Endothelial cell of umbilical vein (primary cell): ENCODE data around the gene SPATA31E1.

Experiments used
- EZH2 ChIP-seq: IDR thresholded peaks from 2 replicates; pipeline ENCODE4 v1.6.1; 2012; ENCODE audit warnings: borderline replicate concordance, low read depth, mild to moderate bottlenecking, moderate library complexity, low read length, inconsistent platforms; ENCODE audit not compliant: severe bottlenecking
- JUN ChIP-seq: IDR thresholded peaks from 2 replicates; pipeline ENCODE4 v1.6.1; 2011; ENCODE audit warnings: borderline replicate concordance, low read depth; ENCODE audit not compliant: insufficient read length, insufficient read depth
- POLR2A ChIP-seq: IDR thresholded peaks from 2 replicates; pipeline ENCODE4 v1.6.1; 2012; ENCODE audit warnings: low read depth, mild to moderate bottlenecking, control low read depth, low read length
- POLR2AphosphoS5 ChIP-seq: IDR thresholded peaks from 2 replicates; pipeline ENCODE4 v1.6.1; 2012; ENCODE audit warnings: low read depth, mild to moderate bottlenecking, control low read depth, low read length, moderate library complexity; ENCODE audit not compliant: insufficient read depth
- TF ChIP-seq, protein P1 (sequence below), 2 donors: IDR thresholded peaks; 1 replicate in 1 of 2; 2 replicates in 1 of 2; pipeline ENCODE4 v1.5.1; 2011; ENCODE audit warnings: low read length in 2 of 2, mild to moderate bottlenecking in 2 of 2, moderate library complexity in 2 of 2, control low read depth in 1 of 2, inconsistent platforms in 1 of 2, low read depth in 1 of 2; ENCODE audit not compliant: insufficient read depth in 1 of 2; ENCODE audit errors: extremely low read depth in 1 of 2

DNA sequence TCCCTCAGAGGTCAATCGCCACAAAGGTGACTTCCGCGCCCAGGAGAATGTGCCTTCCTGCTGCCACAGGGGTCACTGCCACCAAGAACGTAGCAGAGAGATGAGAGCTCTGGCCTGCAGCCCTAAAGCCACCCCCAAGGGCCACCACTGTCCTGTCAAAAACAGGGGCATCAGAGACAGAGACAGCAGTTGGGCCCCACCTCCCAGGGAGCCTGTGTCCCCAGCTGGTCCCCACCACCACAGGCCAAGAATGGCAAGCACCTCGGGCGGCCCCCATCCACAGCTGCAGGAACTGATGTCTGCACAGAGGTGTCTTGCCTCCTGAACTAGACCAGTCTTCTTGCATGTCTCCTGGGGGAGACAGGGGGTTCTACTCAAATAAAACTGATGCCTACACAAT is 5.8 kb downstream of the SPATA31E1 start:
- TF ChIP-seq JUN (no peak), POLR2AphosphoS5 (no peak), POLR2A (no peak), EZH2 (no peak)
- TF ChIP-seq, protein P1, sequence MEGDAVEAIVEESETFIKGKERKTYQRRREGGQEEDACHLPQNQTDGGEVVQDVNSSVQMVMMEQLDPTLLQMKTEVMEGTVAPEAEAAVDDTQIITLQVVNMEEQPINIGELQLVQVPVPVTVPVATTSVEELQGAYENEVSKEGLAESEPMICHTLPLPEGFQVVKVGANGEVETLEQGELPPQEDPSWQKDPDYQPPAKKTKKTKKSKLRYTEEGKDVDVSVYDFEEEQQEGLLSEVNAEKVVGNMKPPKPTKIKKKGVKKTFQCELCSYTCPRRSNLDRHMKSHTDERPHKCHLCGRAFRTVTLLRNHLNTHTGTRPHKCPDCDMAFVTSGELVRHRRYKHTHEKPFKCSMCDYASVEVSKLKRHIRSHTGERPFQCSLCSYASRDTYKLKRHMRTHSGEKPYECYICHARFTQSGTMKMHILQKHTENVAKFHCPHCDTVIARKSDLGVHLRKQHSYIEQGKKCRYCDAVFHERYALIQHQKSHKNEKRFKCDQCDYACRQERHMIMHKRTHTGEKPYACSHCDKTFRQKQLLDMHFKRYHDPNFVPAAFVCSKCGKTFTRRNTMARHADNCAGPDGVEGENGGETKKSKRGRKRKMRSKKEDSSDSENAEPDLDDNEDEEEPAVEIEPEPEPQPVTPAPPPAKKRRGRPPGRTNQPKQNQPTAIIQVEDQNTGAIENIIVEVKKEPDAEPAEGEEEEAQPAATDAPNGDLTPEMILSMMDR (IDR thresholded peaks at IDR 0.05; ENCODE audit: extremely low read depth in 1 of 2, insufficient read depth in 1 of 2, low read depth in 1 of 2, low read length in 2 of 2): no peak
